Activated CD4-positive, alpha-beta memory T cell treated with anti-CD3 and anti-CD28 coated beads, Interleukin-2, amount 10 ng/mL, durations not matched to agents 7 days and 5 days (primary cell): ENCODE results near the gene CALN1. TPM values are rescaled to one million over a fixed set of nuclear protein-coding genes. Genes with fewer than 3 reads are reported as not detected.
A peak's percentile ranks its signal among the peaks of the same experiment; 100 is the strongest.

Source experiments
- CTCF ChIA-PET: fragments of 350-600 bp; sonication (Branson Sonifier 250); formaldehyde crosslinking; loops from one replicate; lab custom pipeline; 2021; ENCODE audit warnings: antibody characterized with exemption, inconsistent platforms; lab: Charles Lee
- POLR2A ChIA-PET: fragments of 350-600 bp; sonication (Branson Sonifier 250); formaldehyde crosslinking; loops from one replicate; lab custom pipeline; 2021; ENCODE audit warnings: antibody characterized with exemption; lab: Charles Lee
- DNase-seq: peaks from one replicate; pipeline ENCODE4 v3.0.0-alpha.2; 2020
- H3K27ac Mint-ChIP-seq: one replicate; pipeline ENCODE4 v1.8.0; 2021; ENCODE audit warnings: mild to moderate bottlenecking, mixed read lengths
- H3K27me3 Mint-ChIP-seq: one replicate; pipeline ENCODE4 v1.8.0; 2021; ENCODE audit warnings: mixed read lengths
- H3K36me3 Mint-ChIP-seq: one replicate; pipeline ENCODE4 v1.8.0; 2021; ENCODE audit warnings: low read depth, mixed read lengths
- H3K4me1 Mint-ChIP-seq: one replicate; pipeline ENCODE4 v1.8.0; 2021; ENCODE audit warnings: mixed read lengths
- H3K4me3 Mint-ChIP-seq: one replicate; pipeline ENCODE4 v1.8.0; 2021; ENCODE audit warnings: mild to moderate bottlenecking, mixed read lengths
- H3K9me3 Mint-ChIP-seq: one replicate; pipeline ENCODE4 v1.8.0; 2021; ENCODE audit warnings: mixed read lengths
- total RNA-seq, 2 experiments: library from RNA; stranded (reverse); gene quantifications; one replicate each; pipeline ENCODE4 v1.2.3, GENCODE V29; 2021

Gene CALN1
- total RNA-seq, 2 experiments from 2014 or later: not detected

DNA sequence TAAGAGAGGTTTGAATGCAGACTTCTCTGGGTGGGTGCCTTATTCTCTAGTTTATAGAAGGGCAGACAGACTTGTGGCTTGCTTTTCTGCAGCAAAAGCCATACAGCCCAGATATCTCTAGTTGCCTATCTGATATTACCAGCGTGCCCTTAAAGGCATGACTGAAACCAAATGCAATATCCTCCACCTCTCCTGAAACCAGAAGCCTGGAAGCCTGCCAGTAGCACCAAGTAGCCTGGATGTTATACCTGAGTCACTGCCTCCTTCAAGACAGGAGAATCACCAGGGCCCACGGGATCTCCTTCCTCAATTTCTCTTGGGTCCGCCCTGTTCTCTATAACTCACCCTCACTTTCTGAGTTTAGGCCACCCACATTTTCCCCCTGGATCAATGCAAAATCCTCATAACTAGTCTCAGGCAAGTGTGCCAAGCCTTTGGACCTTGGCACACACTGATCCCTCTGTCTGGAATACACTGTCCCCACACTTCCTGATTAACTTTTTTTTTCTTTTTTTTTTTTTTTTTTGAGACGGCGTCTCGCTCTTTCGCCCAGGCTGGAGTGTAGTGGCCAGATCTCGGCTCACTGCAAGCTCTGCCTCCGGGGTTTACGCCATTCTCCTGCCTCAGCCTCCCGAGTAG, 641.8 kb downstream of the CALN1 start:
- H3K36me3 Mint-ChIP-seq: no peaks in the 10 kb centered on the region
- POLR2A ChIA-PET: no interaction called here
- no peak overlapping the region for H3K27ac Mint-ChIP-seq
- no peak for DNase-seq
- H3K9me3 Mint-ChIP-seq: peaks cover 14% of the 10 kb centered on the region
- CTCF ChIA-PET: no interaction called here
- no peaks in the 10 kb centered on the region for H3K27me3 Mint-ChIP-seq
- no peak overlapping the region for H3K4me3 Mint-ChIP-seq
- no peaks in the 10 kb centered on the region for H3K4me1 Mint-ChIP-seq

DNA sequence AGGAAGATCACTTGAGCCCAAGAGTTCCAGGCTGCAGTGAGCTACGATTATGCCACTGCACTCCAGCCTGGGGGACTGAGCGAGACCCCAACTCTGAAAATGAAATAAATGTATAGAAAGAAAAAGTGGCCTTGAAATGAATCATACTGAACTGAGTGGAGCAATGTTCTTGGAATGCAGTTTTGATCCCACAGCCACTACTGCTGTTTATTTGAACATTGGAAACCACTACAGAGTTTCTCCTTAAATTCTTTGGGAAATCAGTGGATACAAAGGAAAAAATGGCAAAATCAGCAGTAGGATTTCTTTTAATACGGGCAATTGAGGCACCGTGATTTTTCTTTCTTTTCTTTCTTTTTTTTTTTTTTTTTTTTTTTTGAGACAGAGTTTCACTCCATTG, 642.8 kb downstream of the CALN1 start:
- Mint-ChIP-seq H3K27ac (no peak overlapping the region), H3K36me3 (no peaks in the 10 kb centered on the region), H3K27me3 (no peaks in the 10 kb centered on the region), H3K4me3 (no peak overlapping the region), H3K4me1 (no peaks in the 10 kb centered on the region), H3K9me3 (peaks cover 14% of the 10 kb centered on the region)
- ChIA-PET POLR2A (no interaction called here), CTCF (no interaction called here)
- no peak for DNase-seq

DNA sequence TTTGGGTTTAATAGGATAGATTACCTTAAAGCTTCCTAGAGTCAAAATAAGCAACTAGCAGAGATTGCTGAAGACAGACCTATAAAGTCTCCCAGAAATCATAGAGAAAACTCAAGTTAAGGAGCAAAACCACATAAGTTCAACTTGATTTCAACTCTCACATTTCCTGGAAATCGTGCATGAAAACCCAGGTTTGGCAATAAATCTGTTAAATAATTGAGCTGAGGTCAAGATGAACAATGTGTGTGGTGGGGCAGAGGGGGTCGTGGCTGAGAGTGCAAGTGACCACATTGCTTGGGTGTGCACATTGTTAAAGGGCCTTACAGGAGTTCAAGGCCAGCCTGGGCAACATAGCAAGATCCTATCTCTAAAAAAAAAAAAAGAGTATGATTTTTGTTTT, 643.7 kb downstream of the CALN1 start:
- POLR2A ChIA-PET: no interaction called here
- no peak overlapping the region for H3K27ac Mint-ChIP-seq

DNA sequence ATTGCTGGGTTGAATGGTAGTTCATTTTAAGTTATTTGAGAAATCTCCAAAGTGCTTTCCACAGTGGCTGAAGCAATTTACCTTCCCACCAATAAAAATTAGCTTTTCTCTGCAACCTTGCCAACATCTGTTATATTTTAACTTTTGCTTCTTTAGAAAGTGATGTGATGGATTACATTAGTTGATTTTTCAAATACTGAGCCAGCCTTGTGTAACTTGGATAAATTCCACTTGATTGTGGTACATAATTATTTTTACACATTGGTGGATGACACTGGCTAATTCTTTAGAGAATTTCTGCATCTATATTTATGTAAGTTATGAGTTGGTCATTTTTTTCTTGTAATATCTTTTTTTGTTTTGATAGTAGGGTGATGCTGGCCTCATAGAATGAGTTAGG, 646.1 kb downstream of the CALN1 start:
- no peak for DNase-seq
- Mint-ChIP-seq H3K36me3 (no peaks in the 10 kb centered on the region), H3K4me1 (no peaks in the 10 kb centered on the region), H3K27ac (no peak overlapping the region), H3K4me3 (no peak overlapping the region), H3K27me3 (no peaks in the 10 kb centered on the region), H3K9me3 (peaks cover 10% of the 10 kb centered on the region)
- CTCF ChIA-PET: interaction anchor here (1.0 kb wide), 1 partner anchor 14 kb away, joined by 3 read pairs; no protein-coding TSS in a partner anchor
- POLR2A ChIA-PET: no interaction called here

More for the DNA sequence above, 643.7 kb downstream of the CALN1 start:
- H3K9me3 Mint-ChIP-seq: peaks cover 12% of the 10 kb centered on the region
- no peaks in the 10 kb centered on the region for H3K4me1 Mint-ChIP-seq
- no peaks in the 10 kb centered on the region for H3K27me3 Mint-ChIP-seq
- H3K36me3 Mint-ChIP-seq: no peaks in the 10 kb centered on the region
- no peak for DNase-seq
- CTCF ChIA-PET: no interaction called here
- no peak overlapping the region for H3K4me3 Mint-ChIP-seq

DNA sequence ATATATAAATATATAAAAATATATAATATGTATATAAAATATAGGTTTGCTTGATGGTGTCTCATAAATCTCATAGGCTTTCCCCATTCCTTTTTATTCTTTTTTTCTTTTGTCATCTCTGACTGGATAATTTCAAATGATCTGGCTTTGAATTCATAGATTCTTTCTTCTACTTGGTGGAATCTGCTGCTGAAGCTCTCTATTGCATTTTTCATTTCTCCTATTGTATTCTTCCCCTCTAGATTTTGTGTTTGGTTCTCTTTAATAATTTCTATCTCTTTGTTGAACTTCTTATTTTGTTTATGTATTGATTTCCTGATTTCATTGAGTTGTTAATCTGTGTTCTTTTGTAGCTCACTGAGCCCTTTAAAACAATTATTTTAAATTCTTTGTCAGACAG, 650.8 kb downstream of the CALN1 start:
- Mint-ChIP-seq H3K27me3 (no peaks in the 10 kb centered on the region), H3K4me3 (no peak overlapping the region), H3K9me3 (peaks cover 14% of the 10 kb centered on the region), H3K36me3 (no peaks in the 10 kb centered on the region), H3K27ac (no peak overlapping the region), H3K4me1 (no peaks in the 10 kb centered on the region)
- no peak for DNase-seq
- CTCF ChIA-PET: no interaction called here
- POLR2A ChIA-PET: no interaction called here

DNA sequence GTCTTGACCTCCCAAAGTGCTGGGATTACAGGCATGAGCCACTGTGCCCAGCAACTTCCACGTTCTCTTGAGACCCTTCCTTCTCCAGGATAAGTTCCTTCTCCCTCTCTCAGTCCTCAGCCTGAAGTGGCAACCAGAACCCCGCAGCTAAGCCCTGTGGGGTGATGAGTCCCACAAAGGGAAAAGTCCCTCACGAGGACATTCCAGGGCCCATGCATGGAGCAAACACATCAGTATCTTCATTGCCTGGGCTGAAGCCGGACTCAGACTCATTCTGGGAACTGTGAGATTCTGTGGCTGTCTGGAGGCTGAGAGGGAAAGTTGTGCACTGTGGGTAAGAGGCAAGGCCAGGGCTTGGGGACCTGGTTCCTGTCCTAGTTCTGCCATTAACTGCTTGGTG, 657.3 kb downstream of the CALN1 start:
- POLR2A ChIA-PET: no interaction called here
- no peak for DNase-seq
- Mint-ChIP-seq H3K4me3 (no peak overlapping the region), H3K27me3 (no peaks in the 10 kb centered on the region), H3K27ac (no peak overlapping the region), H3K4me1 (no peaks in the 10 kb centered on the region), H3K9me3 (peaks cover 9% of the 10 kb centered on the region), H3K36me3 (no peaks in the 10 kb centered on the region)
- CTCF ChIA-PET: no interaction called here

DNA sequence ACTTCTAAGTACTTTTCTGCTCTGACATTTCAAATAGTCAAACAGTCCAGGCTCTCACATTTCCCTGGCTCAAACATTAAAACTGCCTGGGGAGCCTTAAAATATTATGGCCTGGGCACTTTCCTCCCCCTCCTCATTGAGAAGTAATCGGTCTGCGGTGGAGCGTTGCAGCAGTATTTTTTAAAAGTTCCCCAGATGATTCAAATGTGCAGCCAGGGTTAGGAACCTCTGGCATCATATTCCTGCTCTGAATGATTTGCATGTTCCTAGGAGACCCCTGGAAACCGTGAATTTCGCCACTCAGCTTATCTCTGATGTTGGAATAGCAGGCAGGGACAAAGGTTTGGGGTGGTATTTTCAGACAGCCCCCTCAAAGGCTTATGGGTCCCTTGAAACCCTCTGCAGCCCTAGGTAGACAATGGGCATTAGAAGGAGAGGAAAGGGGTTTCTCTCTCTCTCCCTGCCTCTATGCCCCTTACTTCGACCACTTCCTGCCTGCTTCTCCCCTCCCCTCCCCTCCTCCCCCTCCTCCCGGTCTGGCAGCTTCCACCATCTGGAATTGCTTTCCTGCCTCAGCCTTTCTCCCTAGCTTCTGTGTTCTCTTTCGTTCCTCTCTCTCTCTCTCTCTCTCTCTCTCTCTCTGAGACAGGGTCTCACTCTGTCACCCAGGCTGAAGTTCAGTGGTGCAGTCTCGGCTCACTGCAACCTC, 658.0 kb downstream of the CALN1 start:
- H3K4me1 Mint-ChIP-seq: no peaks in the 10 kb centered on the region
- POLR2A ChIA-PET: no interaction called here
- H3K27ac Mint-ChIP-seq: no peak overlapping the region
- H3K36me3 Mint-ChIP-seq: no peaks in the 10 kb centered on the region
- H3K27me3 Mint-ChIP-seq: no peaks in the 10 kb centered on the region
- no peak for DNase-seq
- CTCF ChIA-PET: no interaction called here
- H3K4me3 Mint-ChIP-seq: no peak overlapping the region
- H3K9me3 Mint-ChIP-seq: peaks cover 9% of the 10 kb centered on the region

DNA sequence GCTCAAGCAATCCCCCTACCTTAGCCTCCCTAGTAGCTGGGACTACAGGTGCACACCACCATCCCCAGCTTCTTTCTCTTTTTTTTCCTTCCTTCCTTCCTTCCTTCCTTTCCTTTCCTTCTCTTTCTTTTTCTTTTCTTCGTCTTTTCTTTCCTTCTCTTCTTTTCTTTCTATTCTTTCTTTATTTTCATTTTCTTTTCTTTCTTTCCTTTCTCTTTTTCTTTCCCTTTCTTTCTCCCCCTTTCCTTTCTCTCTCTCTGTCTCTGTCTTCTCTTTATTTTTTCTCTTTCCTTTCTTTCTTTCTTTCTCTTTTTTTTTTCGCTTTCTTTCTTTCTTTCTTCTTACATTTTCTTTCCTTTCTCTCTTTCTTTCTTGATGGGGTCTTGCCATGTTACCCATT, 658.9 kb downstream of the CALN1 start:
- Mint-ChIP-seq H3K27me3 (no peaks in the 10 kb centered on the region), H3K4me1 (no peaks in the 10 kb centered on the region), H3K36me3 (no peaks in the 10 kb centered on the region), H3K4me3 (no peak overlapping the region), H3K9me3 (peaks cover 7% of the 10 kb centered on the region), H3K27ac (no peak overlapping the region)
- POLR2A ChIA-PET: no interaction called here
- CTCF ChIA-PET: interaction anchor here (1.1 to 1.7 kb wide), 2 partner anchors 12 to 743 kb away, joined by 3 to 5 read pairs; no protein-coding TSS in a partner anchor
- DNase-seq: no peak

DNA sequence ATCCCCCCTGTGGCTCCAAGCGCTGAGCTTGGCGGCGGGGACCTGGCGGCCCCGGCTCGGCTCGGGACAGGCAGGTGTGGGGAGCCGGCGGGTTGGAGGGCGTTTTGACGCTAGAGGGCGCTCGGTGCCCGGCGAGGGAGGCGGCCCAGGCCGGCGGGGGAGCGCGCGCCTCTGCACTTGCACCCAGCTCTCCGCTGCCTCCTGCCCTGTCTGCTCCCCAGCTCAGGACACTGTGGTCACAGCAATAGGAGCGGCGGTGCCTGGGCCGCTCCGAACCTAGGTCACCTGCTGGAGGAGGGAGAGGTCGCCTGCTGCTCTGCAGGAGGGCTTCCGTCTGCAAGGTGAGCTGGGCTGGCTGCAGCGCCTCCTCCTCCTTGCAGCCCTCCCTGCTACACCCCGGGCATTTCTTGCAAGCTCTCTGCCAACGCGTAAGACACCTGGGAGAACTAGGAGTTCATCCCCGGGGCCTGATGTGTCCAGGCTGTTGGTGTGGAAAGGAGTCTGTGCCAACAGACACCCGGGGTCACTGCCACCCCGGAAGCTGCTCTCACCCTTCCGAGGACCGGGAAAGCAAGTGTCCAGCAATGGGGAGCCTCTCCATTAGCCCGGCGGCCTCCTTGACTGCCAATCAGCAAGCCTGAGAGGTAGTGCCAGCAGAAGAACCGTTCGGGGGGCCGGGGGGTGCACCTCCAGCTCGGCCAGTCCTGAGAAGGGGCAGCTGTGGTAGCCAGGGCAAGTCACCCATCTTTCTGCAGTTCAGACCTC, 659.8 kb downstream of the CALN1 start:
- H3K9me3 Mint-ChIP-seq: peaks cover 10% of the 10 kb centered on the region
- no peak overlapping the region for H3K4me3 Mint-ChIP-seq
- no peaks in the 10 kb centered on the region for H3K36me3 Mint-ChIP-seq
- peak; percentile 36 for DNase-seq
- no peak overlapping the region for H3K27ac Mint-ChIP-seq
- ChIA-PET CTCF (interaction anchor here (0.6 to 1.7 kb wide), 6 partner anchors 11 to 1034 kb away, joined by 3 to 7 read pairs (median 4); no protein-coding TSS in a partner anchor), POLR2A (no interaction called here)
- no peaks in the 10 kb centered on the region for H3K4me1 Mint-ChIP-seq
- H3K27me3 Mint-ChIP-seq: no peaks in the 10 kb centered on the region

DNA sequence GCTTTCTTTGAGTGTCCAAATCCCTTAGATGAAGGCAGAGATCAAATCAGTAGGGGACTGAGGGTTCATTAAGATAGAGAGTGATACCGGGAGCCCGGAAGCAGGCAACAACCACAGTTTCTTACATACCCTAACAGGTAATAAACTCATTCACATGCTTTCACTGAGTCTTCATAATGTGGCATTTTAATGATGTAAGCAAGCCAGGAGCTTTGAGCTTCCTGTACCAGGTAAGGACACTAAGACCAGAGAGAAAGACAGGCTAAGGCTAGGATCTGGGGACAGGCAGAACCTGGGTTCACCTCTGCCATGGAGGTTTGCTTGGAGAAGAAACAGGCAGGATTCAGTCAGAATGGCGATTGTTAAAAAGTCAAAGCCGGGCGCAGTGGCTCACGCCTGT, 661.8 kb downstream of the CALN1 start:
- Mint-ChIP-seq H3K36me3 (no peaks in the 10 kb centered on the region), H3K27ac (no peak overlapping the region), H3K4me3 (no peak overlapping the region), H3K27me3 (no peaks in the 10 kb centered on the region), H3K4me1 (no peaks in the 10 kb centered on the region), H3K9me3 (peaks cover 4% of the 10 kb centered on the region)
- no peak for DNase-seq
- CTCF ChIA-PET: no interaction called here
- POLR2A ChIA-PET: no interaction called here

DNA sequence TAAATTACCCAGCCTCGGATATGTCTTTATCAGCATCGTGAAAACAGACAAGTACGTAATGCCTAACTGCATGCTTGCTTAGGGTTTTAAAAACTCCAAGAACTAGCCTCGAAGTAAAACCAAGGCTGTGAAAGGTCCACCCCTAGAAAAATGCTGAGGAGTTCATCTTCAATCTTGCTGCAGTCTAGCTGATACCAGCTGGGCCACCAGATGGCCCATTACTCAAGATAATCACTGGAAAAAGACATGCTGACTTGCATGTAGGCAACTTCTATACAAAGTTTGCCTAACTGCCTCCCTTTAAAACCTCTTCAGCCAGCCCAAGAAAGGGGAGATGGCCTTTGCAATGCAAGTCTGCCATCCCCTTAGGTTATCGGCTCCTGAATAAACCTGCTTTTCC, 666.1 kb downstream of the CALN1 start:
- CTCF ChIA-PET: no interaction called here

DNA sequence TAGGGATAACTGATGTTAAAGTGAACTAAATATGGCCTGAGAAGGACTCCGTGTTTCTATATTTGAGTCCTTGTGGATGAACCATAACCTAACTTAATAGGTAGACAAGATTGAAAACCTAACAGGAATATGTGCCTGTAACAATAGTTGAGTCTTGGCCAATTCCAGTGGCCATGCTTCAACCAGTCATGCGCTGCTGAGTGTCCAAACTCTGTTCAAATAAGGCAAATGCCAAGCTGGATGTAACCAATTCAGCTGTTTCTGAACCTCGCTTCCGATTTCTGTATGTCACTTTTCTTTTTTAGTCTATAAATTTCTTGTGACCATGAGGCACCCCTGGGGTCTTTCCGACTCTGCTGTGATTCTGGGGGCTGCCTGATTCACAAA, 672.0 kb downstream of the CALN1 start:
- Mint-ChIP-seq H3K36me3 (no peaks in the 10 kb centered on the region), H3K27me3 (no peaks in the 10 kb centered on the region), H3K9me3 (peaks cover 2% of the 10 kb centered on the region), H3K27ac (no peak overlapping the region), H3K4me1 (no peaks in the 10 kb centered on the region), H3K4me3 (no peak overlapping the region)
- ChIA-PET POLR2A (no interaction called here), CTCF (no interaction called here)
- DNase-seq: no peak

More for the DNA sequence above, 666.1 kb downstream of the CALN1 start:
- DNase-seq: no peak
- POLR2A ChIA-PET: no interaction called here
- H3K9me3 Mint-ChIP-seq: peaks cover 5% of the 10 kb centered on the region
- H3K4me1 Mint-ChIP-seq: no peaks in the 10 kb centered on the region
- H3K27me3 Mint-ChIP-seq: no peaks in the 10 kb centered on the region
- H3K27ac Mint-ChIP-seq: no peak overlapping the region
- H3K4me3 Mint-ChIP-seq: no peak overlapping the region
- H3K36me3 Mint-ChIP-seq: no peaks in the 10 kb centered on the region

DNA sequence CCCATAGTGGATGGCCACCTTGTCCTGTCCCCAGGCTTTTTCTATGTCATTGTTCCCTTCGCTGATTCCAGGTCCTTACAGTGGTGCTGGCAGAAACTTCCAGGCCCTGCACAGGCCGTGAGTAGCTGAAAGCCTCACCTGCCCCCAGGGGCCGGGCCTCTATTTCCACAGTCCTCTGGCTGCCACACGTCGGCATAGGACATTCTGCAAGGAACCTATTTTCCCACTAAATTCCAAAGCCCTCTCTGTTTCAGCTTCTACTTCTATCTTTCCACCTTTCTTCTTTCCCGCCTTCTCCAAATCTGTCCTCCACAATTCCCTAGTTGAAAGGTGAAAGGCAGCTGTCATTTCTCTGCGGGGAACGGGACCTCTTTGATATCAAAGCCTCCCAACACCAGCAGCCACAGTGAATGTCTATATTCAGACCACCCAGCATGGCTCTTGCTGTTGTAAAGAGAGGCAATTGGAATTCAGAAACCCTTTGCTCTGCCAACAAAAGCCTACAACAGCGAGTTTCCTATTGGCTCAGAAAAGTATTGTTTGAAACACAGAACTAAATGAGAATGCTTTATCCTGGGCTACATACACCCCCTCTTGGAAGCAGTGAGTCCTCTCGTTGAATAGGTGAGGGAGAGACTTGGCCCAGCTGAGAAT, 672.5 kb downstream of the CALN1 start:
- CTCF ChIA-PET: no interaction called here

More for the DNA sequence above, 672.5 kb downstream of the CALN1 start:
- DNase-seq: no peak
- Mint-ChIP-seq H3K4me1 (no peaks in the 10 kb centered on the region), H3K36me3 (no peaks in the 10 kb centered on the region), H3K27ac (no peak overlapping the region), H3K9me3 (peaks cover 2% of the 10 kb centered on the region), H3K27me3 (no peaks in the 10 kb centered on the region), H3K4me3 (no peak overlapping the region)
- POLR2A ChIA-PET: no interaction called here
